Measurements from ENCODE around the gene HEPACAM2.

DNA sequence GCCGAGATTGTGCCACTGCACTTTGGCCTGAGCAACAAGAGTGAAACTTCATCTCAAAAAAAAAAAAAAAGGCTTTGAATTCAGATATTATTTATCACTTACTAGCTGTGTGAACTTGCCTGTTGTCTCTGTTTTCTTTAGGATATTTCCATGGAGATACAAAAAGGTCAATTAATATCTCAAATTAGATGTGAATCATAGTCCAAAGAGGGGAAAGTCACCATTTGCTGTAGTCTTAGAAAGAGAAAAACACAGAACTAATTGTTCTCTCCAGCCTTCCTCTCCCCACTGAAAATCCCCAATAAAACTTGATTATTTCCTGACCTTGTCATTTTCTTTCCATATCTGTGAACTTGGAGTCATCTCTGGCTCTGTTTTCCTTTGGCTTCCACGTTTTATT lies 21.2 kb downstream of the HEPACAM2 start:
- TF ChIP-seq, protein P1, sequence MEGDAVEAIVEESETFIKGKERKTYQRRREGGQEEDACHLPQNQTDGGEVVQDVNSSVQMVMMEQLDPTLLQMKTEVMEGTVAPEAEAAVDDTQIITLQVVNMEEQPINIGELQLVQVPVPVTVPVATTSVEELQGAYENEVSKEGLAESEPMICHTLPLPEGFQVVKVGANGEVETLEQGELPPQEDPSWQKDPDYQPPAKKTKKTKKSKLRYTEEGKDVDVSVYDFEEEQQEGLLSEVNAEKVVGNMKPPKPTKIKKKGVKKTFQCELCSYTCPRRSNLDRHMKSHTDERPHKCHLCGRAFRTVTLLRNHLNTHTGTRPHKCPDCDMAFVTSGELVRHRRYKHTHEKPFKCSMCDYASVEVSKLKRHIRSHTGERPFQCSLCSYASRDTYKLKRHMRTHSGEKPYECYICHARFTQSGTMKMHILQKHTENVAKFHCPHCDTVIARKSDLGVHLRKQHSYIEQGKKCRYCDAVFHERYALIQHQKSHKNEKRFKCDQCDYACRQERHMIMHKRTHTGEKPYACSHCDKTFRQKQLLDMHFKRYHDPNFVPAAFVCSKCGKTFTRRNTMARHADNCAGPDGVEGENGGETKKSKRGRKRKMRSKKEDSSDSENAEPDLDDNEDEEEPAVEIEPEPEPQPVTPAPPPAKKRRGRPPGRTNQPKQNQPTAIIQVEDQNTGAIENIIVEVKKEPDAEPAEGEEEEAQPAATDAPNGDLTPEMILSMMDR (IDR thresholded peaks at IDR 0.05; ENCODE audit: poor library complexity) = no peak
- TF ChIP-seq EZH2phosphoT487 (IDR thresholded peaks at IDR 0.05; ENCODE audit: low read depth, severe bottlenecking, unreplicated experiment) = no peak
- no peak for TF ChIP-seq EZH2 (IDR thresholded peaks at IDR 0.05; ENCODE audit: borderline replicate concordance)

Data from hepatocyte (in vitro differentiated cells).